HG03432 (cell line): ENCODE results near the gene DPYD.
"Not testable (repeated sequence)": the region's sequence is repeated elsewhere in the genome, so short reads cannot be mapped to it uniquely, and the experiment has no call there.

ENCODE experiments used
- ATAC-seq: cut with Tn5 transposase; IDR thresholded peaks from one replicate; pipeline ENCODE4 v1.9.1; 2021; ENCODE audit warnings: mild to moderate bottlenecking, moderate library complexity; ENCODE audit not compliant: unreplicated experiment

The DPYD gene

DNA sequence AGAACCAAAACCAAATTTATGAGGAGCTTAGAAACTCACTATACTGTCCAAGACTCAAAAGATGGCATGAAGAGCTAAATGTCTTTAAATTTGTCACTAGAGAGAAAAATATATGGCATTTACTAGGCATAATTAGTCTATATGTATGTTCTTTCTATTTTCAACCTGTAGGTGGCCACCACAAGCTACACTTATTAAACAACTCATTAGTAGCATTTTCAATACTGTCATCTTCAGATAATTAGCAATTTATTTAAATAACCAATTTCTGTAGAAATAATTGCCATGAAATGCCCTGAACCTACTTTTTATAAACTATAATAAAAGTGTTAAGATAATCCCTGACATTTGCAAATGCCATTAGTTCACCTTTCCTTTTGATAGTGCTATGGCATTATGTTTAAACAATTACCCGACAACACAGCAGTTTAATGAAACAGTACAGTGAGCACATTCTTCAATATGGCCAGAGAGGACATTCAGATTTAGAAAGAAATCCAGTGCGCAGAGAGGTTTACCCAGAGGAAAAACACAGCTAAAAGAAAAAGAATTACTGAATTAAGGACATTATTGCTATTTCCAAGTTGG, 676.8 kb downstream of the DPYD start:
- peak; percentile 72 for ATAC-seq

DNA sequence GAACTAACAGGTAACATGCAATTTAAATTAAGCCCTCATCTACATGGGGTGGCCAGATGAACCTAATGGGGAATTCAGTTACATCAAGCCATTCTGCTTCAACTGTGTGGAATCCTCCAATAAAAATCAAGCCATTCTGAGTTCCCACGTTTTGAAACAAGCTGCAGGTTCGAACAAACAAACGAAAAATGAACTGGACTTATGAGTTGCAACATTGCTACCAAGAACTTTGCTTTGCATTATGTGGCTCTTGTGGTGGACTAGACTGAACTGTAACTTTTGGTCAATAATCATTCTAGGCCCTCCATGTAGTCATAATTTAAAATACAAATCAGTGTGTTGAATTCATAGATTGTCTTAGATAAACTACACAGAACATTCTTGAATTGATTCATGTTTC, 682.0 kb downstream of the DPYD start:
- no peak for ATAC-seq

DNA sequence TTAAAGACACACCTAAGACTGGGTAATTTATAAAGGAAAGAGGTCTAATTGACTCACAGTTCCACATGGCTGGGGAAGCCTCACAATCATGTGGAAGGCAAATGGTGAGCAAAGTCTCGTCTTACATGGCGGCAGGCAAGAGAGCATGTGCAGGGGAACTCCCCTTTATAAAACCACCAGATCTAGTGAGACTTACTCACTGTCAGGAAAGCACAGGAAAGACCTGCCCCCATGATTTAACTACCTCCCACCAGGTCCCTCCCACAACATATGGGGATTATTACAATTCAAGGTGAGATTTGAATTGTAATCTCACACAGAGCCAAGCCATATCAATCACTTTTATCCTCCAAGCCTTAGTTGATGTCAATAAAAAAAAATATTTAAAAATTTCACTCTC, 689.5 kb downstream of the DPYD start:
- ATAC-seq: not testable (repeated sequence)

DNA sequence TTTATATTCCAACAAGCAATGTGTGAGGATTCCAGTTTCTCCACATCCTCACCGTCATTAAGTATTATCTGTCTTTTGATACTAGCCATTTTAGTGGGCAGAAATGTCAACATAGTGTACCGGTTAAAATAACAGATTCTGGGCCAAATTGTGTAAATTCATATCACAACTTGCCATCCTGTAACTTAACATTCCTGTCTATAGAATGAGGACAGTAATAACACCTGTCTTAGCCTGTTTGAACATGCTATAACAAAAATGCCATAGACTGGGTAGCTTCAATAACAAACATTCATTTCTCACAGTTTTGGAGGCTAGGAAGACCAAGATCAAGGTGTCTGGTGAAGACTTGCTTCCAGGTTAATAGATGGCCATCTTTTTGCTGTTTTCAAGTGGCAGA, 708.2 kb downstream of the DPYD start:
- no peak for ATAC-seq

DNA sequence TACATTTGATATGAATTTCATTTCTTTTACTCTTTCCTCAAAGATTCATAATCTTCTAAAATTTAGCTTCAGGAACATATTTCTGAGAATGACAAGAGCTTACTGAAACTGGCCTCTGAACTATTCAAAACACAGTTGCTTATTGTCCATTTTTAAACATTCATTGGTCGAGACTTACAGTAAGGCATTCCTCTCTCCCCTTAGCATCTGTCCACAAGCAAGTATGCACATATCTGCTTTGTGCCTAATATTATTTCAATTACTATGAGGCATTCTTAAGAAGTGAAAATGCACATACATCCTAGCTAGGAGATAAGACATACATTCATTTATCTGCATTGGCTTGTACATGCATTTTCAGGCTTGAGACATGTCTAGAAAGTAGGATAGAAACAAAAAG, 710.5 kb downstream of the DPYD start:
- no peak for ATAC-seq

DNA sequence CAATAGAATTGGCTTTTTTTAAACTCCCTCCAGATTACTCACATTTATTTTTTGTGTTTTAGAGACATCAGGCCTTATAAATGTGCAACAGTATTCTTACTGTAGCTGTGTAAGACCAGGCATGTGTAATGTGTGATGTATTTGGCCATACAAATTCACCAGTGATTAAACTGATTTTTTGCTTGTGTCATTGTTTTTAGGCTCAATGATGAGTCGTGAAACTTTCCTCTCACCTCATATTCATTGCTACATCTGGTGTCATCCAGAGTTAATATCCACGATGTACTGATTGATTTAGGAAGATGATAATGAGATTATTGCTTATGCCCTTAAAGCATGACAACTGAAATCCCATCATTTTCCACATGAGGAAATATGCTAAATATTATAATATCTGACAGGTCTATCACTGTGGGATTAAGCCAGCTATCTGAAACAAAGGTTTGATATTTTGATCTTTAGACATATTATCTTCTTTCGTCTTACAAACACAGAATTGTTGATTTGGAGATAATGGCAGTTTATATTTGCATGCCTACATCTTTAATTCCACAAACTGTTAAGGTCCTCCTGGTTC, 711.4 kb downstream of the DPYD start:
- ATAC-seq: no peak

DNA sequence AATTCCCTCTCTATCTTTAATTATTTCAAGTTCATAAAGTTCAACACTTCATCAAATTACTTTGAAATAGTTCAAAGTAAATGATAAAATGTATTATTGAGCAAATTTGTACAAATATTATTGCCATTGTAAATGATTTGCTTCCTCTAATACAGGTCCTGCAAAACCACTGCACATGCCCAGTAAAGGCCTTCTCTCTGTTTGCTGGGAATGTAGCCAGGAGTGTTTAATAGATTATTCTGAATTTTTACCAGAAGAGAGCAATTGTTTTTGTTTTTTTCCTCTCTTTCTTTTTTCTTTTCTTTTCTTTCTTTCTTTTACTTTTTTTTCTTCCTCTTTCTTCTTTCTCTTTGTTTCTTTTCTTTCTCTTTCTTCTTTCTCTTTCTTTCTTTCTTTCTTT, 713.0 kb downstream of the DPYD start:
- ATAC-seq: no peak

DNA sequence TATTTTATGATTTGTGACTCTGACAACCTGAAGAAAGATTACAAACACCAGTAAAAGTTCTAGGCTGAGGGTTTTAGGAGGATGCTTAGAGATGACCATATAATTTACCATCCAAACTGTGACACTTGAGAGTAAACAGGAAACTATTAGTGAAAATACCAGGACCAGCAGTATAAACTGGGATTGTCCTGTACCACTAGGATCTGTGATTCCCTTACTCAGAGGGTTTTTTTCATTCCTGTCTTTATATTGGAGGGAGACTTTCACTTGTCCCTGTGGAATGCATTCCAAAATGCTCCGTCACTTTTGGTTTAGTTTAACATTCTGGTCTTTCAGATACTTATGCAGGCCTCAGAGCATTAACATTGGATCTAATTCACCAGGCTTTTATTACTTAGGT, 716.4 kb downstream of the DPYD start:
- ATAC-seq: no peak

DNA sequence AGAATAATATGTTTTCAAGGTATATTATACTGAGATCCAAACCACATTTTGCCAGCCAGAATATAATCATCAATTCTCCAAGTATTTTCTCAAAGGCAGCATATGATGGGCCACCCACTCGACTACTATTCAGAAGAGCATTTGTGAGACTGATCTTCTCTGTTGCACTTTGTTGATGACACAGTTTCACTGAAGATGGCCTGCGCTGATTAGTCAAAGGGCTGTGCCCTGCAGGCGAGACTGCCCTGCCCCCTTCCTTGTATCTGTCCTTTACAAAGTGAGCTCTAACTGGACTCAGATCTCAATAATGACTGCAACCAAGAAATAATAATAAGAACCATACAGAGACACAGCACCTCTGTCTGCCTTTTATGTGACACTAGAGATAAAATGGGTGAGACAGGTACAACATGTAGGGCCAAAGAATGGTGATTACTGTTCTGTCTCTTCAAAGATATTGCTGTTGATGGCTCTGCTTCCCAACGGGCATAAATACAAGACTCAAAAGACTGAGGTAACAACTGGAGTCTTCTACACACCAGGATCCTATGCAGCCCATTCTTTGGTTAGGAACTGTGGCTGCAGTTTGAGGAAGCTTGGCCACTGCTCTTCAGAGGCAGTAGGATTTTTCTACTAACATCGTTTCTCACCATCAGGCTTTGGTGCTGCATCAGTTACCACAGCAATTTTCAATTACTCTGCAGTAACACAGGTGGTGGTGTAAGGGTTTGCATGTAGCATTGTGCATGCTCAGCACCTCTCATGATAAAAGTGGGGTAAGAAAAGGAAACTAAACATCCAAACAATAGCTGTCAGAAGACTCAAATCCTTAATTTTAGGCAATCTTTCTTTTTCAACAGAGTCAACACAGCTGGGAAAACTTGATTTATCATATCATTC, 718.1 kb downstream of the DPYD start:
- no peak for ATAC-seq

DNA sequence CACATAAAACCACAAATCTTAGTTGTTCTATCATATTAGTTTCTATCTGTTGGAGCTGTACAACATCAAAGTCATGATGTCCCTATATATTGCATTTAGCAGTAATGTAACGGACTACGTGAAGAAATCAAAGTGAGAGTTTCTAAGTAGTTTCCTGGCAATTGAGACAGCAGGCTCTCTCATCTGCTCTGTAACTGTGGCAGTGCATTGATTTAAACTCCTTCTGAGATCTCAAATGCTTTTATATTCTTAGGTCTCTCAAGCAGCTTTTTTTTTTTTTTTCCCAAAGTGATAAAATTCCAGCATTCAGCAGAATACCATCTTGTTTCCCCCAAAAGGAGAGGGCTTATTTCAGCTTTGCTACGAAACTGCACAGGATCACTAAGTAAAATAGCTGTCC, 719.2 kb downstream of the DPYD start:
- no peak for ATAC-seq

DNA sequence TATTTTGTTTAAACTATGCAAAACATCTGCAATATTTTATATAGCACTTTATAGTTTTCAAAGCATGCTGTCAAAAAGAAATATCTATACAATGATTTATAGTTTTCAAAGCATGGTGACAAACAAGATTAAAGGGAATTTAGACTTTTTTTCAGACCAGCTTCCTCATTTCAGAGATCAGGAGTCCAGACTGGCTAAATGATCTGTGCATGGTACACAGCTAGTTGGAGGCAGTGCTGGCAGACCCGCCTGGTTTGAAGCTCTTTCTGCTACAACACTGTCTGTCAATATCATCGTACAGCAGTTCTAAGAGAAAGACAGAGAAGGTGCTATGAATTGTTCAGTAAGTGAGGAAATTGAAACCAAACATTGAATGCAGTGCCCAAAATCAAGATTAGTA, 720.2 kb downstream of the DPYD start:
- no peak for ATAC-seq

DNA sequence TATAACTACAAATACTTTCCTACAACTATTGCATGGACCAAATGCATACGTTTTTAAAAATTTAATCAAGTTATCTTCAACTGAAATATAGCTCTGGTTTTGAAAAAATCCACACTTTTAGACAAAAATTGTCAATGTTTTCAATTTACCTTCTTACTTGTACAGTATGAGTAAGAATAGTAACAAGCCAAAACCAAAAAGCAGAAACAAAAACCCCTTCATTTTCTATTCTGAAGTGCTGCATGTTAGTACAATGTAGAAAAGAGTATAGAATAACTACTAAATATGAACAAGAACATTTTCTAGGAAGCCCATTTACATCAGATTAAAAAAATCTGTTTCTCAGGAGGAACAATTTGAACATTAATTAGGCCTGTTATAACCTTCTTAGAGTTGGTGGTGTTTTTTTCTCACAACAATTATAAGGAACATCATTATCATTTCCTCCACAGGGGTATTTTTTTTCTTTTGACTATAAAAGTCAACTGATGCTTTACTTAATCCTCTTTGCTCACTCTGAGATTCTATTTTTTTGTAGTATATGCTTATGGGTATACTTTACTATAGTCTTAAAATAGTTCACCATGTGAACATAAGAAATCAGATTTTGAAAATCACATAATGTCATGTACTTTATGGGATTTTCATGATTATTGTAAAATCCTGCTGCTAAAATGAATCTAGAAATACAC, 723.9 kb downstream of the DPYD start:
- ATAC-seq: peak; percentile 69

DNA sequence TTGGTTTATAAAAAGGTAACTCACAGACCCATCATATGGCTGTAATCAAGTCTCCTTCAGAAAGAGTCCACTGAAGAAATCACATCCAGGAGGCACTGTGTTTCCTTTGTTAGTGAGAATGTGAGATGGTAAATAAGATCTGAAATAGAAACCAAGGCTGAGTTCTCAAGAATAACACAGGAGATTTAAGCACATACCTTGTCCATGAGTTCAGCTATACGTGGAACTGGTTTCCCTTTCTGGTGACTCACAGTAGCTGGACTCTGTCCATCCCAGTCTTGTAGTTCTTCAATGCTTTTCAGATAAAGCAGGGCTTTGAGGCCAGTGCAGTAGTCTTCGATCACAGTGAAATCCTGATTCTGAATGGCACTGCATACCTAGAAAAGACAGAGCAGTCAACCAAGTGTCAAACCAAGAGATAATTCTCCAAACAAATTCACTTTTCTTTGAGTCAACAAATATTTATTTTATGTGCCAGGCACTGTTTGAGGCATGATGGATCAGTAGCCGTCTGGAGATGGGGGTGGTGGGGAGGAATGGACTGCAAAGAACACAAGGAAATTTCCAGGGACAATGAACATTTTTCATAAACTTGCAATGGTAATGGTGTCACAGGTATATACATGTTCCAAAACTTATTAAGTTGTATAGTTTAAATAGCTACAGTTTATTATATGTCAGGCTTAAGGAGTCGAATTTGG, 727.8 kb downstream of the DPYD start:
- no peak for ATAC-seq

DNA sequence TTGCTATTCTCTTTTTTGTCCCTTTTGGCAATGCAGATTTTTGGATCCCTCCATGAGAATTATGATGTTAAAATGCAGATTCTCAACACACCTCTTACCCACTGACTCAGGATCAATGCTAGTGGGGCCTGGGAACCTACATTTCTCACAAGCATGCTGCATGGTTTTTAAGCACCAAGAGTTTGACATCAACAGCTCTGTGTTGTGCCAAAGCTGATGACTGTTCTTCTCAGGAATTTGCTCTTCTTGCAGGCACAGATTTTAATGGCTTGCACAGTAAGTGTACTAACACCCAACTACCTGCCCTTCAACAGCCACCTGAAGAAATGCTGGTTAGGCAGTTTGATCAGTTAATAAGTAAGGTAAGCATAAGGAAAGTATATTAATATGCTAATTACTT, 730.5 kb downstream of the DPYD start:
- ATAC-seq: no peak

DNA sequence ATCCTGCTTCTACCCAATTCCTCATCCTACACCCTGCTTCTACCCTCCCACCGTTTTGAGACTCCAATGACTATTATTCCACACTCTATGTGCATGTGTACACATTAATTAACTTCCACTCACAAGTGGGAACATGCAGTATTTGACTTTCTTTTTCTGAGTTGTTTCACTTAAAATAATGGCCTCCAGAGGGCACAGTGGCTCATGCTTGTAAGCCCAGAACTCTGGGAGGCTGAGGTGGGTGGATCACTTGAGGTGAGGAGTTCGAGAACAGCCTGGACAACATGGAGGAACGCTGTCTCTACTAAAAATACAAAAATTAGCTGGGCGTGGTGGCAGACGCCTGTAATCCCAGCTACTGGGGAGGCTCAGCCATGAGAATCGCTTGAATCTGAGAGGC, 734.5 kb downstream of the DPYD start:
- no peak for ATAC-seq

DNA sequence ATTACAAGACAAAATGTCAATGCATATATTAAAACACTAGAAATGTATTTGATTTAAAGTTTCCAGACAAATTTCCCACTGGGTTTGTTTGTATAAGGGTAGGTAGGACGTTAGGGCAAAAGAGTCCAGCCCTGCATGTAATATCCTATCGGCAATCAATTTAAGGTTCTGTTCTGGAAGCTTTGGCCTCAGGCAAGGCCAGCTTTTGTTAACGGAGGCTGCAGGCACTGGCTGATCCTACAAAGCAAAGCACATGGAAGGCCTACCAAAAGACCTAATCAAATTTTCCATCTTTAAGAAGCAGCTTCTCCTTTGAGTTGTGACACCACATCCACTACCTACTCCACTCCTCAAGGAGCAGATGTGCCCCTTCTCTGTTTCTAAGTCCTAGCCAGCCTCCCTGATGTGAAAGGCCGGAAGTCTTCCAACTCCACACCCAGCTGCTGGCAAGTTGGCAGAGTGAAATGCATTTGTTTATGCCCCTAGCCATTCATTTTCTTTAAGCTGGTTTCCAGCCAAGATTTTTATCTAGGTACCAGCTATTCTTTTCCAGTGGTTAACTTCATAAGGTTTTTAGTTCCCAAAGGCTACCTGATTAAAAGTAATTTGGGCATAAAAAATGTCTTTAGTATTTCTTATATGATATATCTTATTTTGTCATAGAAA, 746.7 kb downstream of the DPYD start:
- ATAC-seq: no peak

DNA sequence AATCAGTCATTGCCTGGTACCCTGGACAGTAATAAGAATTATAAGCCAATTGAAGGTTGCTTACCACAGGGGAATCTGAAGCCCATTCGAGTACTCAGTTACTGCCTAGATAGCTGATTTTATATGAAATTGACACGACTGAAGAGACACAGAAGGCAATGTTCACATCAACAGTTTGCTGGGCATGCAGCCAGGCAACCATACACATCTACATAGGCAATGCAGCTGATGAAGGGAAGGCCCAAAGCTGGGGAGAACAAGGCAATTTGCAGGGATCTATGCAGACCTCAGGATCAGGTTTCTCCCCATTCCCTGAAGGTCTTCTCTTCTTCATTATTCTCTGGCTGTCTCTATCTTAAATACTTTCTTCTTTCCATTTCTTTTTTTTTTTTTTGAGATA, 750.5 kb downstream of the DPYD start:
- ATAC-seq: no peak

DNA sequence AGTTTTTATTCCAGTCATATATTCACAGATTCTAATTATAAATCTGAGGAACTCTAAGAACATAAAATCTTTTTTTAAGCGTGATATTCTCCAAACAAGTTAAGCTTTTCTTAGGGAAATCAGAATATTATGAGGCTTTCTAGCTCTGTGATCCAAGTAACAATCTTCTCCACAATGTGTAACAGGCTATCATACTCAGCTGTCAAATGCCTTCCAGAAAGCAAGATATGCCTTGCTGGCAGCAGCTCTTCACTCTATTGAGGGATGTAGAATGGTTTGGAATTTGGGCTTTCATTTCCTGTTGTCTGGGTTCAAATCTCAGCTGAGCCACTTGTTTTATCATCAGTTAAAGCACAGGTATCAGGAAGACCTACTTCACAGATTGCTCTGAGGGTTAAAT, 752.8 kb downstream of the DPYD start:
- ATAC-seq: no peak

DNA sequence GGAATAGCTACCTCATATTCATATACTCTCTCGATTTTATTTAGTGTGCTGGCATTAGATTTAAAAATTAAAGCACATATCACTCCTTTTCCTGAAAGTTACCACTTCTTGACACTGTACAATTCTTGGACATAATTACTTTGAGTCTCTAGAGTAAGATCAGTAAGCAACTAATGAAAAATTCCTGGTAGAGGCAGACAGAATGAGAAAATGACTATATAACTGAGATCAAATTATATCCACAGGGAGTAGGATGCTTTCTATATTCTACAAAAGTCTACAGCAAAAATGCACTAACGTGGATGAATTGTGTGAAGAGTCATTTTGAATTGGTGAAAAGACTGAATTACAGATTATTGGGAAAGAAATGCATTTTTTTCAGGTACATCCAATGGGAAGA, 753.6 kb downstream of the DPYD start:
- no peak for ATAC-seq

DNA sequence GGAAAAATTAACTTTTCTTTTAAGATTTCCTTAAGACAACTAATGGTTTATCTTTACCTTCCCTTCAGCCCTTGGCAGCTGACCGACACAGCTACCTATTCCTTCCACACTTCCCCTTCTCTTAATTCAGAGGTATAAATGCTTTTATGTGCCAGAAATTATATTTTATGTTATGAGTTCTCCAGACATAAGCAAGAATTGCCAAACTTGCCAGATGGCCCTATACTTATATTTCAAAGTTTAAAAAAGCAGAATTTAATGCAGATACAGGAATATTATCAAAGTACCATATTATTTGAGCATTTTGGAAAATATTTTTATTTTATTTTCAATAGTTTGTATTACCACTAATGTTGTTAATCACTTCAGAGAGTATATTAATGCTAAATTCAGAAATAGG, 754.2 kb downstream of the DPYD start:
- ATAC-seq: no peak

DNA sequence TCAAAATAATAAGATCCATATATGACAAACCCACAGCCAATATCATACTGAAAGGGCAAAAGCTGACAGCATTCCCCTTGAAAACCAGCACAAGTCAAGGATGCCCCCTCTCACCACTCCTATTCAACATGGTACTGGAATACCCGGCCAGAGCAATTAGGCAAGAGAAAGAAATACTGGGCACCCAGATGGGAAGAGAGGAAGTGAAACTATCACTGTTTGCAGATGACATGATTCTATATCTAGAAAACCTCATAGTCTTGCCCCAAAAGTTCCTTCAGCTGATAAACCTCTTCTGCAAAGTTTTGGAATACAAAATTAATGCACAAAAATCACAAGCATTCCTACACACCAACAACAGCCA, 756.6 kb downstream of the DPYD start:
- peak; percentile 50 for ATAC-seq
